CD4-positive, alpha-beta T cell treated with Interleukin-15 for 4 hours (primary cell): Measurements from ENCODE around the gene PPRC1.
A peak's percentile ranks its signal among the peaks of the same experiment; 100 is the strongest.

ENCODE experiments used
- DNase-seq: peaks from one replicate; pipeline ENCODE4 v3.0.0-alpha.2; 2020; ENCODE audit warnings: low spot score

Gene PPRC1

DNA sequence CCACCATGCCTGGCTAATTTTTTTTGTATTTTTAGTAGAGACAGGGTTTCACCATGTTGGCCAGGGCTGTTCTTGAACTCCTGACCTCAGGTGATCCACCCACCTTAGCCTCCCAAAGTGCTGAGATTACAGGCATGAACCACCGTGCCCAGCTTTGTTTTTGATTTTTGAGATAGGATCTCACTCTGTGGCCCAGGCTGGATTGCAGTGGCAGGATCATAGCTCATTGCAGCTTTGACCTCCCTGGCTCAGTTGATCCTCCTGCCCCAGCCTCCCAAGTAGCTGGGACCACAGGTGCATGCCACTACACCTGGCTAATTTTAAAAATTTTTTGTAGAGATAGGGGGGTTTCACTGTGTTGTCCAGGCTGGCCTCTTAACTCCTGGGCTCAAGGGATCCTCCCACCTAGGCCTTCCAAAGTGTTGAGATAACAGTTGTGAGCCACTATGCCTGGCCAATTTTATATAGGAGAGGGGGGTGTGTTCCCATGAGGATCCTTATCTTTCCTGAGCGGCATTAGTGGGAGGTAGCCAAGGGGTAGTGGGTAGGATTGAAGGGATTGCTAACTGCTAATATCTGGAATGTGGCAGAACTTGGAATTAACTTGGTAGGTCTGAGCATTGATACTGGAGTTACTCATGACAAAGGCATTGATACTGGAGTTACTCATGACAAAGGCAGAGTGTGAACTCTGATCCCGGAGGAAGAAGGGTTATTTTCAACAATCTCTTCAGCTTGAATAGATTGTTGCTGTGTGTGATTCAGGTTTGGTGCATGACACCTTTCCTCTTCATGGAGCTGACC is 18.3 kb downstream of the PPRC1 start:
- DNase-seq = no peak

DNA sequence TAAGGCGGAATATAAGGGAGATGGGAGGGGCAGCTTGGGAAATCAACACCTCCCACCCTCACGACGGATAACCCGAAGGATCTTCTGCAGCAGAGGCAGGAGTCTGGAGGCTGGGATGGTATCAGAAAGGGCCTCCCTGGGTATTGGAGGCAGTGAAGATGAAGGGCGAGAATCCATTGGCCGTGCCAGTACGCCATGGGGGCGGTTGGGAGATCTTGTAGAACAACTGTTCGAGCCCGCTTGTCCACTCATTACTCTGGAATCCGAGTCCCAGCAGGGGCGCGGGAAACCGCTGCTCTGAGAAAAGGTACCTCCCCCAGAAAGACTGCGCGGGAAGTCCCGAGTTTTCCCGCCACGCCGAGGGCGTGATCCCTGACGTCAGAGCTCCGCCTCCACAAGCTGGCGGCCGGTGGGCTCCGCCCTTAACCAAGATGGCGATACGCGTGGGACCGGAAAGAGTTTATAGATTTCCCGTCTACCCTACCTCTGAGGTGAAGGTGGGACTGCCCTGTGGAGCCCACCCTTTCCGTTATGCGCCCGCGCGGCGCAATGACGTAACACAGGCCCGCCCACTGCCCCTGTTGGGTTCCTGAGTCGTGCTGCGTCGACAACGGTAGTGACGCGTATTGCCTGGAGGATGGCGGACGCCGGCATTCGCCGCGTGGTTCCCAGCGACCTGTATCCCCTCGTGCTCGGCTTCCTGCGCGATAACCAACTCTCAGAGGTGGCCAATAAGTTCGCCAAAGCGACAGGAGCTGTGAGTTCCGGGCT is 19.1 kb downstream of the PPRC1 start, which contains the start of gene NOLC1:
Gene NOLC1 (plus strand): TSS at position 616 of the 771 bp plus-strand sequence. CDS start 22 bp downstream, at position 638.
- peak; percentile 99 for DNase-seq

DNA sequence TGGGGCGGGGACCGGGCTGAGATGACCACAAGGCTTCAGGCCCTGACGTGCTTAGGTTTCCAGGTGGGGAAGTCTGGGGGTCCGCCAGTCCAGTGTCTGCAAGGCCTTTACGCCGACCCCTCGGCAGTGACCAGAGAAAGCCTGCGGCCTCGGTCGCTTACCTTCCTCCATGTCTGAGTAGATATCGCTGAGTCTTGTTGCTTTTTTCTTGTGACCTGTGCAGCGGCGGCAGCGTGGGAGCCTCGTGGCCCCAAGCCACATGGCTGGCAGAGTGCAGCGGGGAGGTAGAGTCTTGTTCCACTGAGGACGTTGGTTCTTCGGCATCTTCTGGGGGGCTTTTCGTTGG is 19.7 kb downstream of the PPRC1 start:
- DNase-seq = no peak

DNA sequence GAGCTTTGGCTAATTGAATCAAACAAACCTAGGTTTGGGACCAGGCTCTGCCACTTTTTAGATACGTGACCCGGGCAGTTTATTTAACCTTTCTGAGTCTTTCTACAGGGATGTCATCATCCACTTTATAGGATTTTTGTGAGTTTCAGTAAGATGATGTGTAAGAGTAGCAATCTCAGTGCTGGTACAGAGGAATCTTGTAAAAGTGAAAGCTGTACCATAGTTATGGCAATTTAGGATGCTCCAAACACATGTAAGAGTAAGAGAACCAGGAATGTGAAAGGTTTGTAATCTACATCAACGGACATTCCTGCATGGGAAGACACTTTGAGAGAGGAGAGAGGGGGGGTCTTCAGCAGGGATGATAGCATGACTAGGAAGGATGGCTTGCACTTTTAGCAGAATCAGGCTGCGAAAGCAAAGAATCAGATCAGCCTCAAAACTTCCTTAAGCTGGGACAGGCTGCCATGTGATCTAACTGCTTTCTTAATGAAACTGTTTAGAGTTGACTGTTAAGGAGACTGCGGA is 20.3 kb downstream of the PPRC1 start:
- no peak for DNase-seq

DNA sequence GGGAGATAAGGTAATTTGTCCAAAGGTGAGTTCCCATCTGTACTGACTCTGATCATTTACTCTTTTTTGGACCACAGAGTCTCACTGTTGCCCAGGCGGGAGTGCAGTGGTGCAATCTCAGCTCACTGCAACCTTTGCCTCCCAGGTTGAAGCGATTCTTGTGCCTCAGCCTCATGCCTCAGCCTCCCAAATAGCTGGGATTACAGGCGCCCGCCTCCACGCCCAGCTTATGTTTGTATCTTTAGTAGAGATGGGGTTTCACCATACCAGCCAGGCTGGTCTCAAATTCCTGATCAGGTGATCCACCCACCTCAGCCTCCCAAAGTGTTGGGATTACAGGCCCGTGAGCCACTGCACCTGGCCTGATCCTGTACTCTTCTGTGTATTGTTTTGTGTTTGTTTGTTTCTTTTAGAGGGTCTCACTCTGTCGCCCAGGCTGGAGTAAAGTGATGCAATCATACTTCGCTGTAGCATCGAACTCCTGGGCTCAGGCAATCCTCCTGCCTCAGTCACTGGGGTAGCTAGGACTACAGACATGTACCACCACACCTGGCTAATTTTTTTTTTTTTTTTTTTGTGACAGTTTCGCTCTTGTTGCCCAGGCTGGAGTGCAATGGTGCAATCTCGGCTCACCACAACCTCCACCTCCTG is 21.8 kb downstream of the PPRC1 start:
- no peak for DNase-seq

DNA sequence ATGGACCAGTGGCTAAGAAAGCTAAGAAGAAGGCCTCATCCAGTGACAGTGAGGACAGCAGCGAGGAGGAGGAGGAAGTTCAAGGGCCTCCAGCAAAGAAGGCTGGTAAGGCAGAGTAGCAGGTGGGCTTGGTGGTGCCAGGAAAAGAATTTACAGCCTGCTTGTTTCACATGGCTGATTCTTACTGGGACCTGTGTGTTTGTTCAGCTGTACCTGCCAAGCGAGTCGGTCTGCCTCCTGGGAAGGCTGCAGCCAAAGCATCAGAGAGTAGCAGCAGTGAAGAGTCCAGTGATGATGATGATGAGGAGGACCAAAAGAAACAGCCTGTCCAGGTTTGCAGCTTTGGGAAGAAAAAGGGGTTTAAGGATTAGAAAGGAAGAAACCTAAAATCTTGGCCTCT is 24.4 kb downstream of the PPRC1 start:
- DNase-seq = no peak

DNA sequence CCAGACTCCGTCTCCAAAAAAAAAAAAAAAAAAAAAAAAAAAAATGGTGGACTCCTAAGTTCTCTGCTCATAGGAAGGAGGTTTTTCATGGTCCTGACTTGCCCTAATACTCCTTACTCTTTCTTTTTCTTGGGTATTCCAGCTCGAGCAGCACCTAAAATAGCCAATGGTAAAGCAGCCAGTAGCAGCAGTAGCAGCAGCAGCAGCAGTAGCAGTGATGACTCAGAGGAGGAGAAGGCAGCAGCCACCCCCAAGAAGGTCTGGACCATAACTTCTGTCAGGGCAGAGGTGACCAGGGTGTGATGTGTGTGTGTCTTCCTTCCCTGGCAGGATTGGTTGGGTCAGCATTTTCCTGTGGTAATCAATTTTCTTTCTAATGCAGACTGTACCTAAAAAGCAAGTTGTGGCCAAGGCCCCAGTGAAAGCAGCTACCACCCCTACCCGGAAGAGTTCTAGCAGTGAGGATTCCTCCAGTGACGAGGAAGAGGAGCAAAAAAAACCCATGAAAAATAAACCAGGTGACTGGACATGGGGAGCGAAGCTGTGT is 26.3 kb downstream of the PPRC1 start:
- DNase-seq = no peak

DNA sequence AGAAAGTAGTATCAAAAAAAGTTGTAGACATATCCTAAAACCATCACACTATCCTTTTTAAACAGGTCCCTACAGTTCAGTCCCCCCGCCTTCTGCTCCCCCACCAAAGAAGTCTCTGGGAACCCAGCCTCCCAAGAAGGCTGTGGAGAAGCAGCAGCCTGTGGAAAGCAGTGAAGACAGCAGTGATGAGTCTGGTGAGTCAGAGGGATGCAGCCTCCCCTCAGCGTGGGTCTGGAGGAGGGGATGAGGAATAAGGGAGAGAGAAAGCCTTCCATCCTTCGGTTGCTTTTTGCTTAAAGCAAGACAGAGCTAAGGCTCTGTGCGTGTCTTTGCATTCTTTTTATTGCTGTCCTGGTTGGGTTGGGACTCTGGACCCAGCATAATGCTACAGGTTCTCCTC is 27.0 kb downstream of the PPRC1 start:
- no peak for DNase-seq

DNA sequence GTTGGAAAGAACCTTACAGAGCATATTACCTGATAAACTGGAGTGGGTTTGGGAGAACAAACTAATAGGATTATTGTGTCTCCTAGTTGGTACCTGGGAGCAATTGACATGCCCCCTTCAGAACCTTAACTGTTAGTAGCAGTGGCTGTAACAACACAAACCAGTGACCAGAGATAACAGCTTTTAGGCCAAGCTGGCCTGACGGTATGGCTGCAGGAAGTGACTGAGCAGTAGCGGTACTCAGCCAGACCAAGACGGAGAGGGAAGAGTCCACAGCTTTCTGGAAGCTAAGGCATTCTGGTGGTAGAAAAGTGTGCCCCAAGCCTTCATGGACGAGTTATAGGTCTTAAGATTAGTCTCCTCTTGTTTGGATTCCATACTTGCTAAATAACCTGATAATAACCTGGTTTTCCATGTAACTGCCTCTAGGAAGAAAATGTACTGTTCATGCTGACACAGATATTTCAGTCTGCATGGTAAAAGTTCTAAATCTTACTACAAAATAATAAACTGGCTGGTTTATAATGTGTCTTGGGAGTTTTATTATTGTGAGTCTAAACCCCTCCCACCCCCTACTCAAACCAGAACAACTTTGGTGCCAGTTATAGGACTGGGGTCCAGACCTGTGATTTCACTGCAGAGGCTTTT is 30.6 kb downstream of the PPRC1 start:
- no peak for DNase-seq

DNA sequence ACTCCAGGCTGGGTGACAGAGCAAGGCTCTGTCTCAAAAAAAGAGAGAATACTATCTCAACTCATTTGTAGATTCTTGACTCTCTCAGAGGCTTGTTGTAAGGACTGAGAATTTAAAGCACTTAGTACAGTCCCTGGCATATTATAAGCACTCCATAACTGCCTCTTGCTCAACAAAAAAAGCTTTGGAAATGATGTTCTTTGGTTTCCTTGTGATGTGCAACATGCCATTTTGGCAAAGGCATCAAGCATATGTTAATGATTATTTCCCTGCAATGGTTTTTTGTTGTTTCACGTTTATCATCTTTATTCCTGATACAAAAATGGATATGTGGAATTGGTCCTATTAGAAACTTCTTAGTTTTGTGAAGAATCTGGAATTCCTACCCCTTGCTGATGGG is 35.0 kb downstream of the PPRC1 start:
- no peak for DNase-seq

DNA sequence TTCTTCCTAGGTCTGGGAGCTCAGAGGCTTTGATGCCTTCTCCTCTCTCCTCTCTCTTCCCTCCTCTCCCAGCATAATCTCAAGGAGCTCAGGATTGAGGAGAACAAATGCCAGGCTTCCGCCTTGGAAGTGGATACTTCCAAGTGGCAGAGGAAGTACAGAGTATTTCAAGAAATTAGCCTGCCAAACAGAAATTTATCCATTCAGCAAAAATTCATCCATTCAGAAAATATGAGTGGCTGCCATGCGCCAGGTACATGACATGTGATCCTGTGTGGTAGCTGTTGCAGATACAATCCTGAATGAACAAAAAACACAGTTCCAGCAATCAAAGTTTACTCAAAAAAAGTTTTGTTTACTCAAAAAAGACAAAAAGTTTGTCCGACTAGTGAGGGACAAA is 37.8 kb downstream of the PPRC1 start:
- DNase-seq = no peak

DNA sequence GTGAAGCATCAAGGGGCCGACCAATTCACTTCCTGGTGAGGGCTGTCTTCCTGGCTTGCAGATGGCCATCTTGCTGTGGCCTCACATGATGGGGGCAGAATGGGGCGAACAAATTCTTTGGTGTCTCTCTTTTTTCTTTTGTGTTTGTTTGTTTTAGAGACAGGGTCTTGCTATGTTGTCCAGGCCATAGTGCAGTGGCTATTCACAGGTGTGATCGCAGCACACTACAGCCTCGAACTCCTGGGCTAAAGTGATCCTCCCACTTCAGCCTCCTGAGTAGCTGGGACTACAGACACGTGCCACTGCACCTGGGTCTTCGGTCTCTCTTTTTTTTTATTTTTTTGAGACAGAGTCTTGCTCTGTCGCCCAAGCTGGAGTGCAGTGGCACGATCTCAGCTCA is 39.4 kb downstream of the PPRC1 start:
- DNase-seq = no peak

DNA sequence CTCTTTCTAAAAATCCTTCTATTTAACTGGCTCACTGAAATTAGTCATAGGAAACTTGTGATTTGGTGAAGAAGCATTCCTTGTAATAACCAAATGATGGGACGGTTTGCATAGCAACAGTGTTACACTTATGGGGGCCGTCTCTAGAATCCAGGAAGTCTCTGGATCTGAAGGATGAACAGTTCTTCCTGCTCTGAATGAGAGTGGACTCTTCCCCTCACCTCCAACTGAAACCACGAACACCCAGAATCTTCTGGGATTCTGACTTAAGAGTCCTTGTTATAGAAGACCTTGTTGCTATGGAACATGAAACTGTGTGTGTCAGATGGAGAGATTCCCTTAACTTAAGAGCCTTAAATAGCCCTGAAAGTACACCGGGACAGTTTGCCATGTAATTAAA is 42.6 kb downstream of the PPRC1 start:
- DNase-seq = no peak

DNA sequence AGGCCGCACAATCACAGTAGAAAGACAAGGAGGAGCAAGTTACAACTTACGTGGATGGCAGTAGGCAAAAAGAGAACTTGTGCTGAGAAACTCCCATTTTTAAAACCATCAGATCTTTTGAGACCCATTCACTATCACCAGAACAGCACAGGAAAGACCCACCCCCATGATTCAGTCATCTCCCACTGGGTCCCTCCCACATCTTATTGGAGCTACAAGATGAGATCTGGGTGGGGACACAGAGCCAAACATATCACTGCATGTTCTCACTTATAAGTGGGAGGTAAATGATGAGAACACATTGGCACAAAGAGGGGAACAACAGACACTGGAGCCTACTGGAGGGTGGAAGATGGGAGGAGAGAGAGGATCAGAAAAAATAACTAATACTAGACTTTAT is 51.8 kb downstream of the PPRC1 start:
- DNase-seq = no peak

DNA sequence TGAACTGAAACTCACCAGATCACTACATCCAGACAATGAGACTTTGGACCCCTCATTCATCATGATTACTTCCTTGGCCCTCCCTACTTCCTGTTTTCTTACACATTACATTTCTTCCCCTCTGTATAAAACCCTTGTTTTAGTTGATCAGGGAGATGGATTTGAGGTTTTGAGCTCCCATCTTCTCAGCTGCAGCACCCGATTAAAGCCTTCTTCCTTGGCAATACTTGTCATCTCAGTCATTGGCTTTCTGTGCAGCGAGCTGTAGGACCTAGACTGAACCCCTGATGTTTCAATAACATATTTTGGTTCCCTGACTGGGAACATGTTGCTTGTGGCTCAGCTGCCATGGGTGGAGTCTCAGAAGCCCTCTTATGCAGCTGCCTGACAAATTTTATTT is 52.4 kb downstream of the PPRC1 start:
- no peak for DNase-seq

DNA sequence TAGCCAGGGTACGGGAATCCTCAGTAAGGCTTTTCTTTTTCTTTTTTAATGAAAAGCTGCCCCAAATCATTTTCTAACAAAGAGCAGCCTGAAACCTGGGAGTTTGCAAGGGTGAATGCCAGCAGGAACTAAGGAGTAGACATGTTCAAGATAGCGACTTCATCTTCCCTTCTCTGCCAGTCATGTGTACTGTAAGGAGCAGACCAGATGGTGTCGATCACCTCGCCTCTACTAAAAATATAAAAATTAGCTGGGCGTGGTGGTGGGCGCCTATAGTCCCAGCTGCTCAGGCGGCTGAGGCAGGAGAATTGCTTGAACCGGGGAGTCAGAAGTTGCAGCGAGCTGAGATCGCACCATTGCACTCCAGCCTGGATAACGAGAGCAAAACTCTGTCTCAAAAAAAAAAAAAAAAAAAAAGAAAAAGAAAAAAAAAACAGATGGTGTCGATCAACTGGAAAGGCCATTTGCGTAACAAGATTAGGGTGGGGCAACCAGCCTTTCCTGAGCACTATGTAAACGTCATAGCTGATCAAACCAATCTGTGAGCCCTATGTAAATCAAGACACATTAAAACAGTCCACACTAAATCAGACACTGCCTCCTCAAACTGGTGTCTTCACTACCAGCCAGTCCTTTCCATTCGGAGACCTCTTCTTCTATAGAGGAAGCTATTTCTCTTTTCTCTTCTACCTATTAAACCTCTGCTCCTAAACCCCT is 53.1 kb downstream of the PPRC1 start:
- no peak for DNase-seq

DNA sequence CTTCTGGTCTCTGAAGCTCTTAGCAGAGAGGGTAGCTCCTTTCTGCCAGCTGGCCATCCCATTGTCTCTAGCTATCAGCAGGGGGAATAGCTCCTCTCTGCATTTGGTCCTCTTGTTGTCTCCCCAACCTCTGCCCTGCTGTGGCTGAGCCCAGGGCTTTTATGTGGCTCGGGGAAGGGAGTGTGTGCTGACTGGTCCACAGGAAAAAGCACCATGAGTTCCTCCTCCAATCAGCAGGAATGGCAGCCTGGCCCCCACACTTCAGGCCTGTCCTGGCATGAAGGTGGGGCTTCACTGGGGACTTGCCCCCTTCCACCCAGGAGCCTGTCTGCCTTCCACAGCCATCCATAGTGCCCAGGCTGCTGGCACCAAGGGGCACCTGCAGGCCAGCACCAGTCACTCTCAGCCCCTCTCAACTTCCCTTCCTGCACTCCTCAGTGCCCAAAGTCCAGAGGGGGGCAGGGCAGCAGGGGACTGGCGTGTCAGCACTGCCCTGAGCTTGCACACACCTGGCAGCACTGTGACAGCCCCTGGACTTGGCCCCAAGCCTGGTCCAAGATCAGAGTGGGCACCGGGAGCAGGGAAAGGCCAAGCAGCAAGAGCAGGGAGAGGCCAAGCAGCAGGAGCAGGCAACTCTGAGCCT is 55.6 kb downstream of the PPRC1 start:
- DNase-seq = no peak

DNA sequence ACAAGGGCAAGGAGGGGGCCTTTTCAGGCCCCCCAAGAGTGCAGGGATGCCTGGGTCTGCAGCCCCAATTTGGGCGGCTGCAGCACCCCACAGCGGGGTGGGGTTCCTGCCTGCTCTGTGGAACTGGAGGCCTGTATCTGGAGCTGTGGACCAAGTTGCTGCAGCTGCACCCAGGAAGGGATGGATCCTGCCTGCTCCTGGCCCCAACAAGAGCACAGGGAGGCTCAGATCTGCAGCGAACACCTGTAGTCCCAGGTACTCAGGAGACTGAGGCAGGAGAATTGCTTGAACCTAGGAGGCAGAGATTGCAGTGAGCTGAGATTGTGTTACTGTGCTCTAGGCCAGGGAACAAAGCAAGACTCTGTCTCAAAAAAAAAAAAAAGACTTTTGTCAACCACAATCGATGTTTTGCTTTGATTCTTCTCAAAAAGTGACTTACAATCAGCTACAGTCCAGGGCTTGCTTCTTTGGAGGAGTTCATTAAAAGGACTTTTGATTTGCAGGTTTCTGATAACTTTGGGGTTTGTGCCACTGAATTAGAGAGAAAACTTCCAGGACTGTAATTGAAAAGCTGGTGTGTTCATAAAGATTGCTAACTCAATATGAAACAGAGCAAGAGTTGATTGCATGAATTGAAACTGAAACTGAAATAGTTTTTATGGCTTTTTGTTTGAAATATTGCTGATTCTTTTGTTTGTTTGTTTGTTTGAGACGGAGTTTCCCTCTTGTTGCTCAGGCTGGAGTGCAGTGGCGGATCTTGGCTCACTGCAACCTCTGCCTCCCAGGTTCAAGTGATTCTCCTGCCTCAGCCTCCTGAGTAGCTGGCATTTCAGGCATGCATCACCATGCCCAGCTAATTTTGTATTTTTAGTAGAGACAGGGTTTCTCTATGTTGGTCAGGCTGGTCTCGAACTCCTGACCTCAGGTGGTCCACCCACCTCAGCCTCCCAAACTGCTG is 56.4 kb downstream of the PPRC1 start:
- peak; percentile 10 for DNase-seq

DNA sequence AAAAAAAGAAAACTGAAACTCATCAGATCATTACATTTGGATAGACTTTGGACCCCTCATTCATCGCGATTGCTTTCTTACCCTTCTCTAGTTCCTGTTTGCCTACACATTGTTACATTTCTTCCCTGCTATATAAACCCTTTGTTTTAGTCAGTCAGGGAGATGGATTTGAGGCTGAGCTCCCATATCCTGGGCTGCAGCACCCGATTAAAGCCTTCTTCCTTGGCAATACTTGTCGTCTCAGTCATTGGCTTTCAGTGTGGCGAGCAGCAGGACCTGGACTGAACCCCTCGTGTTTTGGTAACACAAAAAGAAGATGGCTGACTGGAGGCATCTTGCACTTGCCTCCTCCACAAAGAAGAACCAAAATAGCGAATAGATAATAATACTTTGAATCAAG is 59.1 kb downstream of the PPRC1 start:
- DNase-seq = no peak
